HG03064 (cell line): ENCODE data around the gene TANK.

ENCODE experiments used
- ATAC-seq: cut with Tn5 transposase; IDR thresholded peaks from one replicate; pipeline ENCODE4 v1.9.1; 2021; ENCODE audit warnings: low read depth; ENCODE audit not compliant: unreplicated experiment

TANK gene, protein sequence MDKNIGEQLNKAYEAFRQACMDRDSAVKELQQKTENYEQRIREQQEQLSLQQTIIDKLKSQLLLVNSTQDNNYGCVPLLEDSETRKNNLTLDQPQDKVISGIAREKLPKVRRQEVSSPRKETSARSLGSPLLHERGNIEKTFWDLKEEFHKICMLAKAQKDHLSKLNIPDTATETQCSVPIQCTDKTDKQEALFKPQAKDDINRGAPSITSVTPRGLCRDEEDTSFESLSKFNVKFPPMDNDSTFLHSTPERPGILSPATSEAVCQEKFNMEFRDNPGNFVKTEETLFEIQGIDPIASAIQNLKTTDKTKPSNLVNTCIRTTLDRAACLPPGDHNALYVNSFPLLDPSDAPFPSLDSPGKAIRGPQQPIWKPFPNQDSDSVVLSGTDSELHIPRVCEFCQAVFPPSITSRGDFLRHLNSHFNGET

DNA sequence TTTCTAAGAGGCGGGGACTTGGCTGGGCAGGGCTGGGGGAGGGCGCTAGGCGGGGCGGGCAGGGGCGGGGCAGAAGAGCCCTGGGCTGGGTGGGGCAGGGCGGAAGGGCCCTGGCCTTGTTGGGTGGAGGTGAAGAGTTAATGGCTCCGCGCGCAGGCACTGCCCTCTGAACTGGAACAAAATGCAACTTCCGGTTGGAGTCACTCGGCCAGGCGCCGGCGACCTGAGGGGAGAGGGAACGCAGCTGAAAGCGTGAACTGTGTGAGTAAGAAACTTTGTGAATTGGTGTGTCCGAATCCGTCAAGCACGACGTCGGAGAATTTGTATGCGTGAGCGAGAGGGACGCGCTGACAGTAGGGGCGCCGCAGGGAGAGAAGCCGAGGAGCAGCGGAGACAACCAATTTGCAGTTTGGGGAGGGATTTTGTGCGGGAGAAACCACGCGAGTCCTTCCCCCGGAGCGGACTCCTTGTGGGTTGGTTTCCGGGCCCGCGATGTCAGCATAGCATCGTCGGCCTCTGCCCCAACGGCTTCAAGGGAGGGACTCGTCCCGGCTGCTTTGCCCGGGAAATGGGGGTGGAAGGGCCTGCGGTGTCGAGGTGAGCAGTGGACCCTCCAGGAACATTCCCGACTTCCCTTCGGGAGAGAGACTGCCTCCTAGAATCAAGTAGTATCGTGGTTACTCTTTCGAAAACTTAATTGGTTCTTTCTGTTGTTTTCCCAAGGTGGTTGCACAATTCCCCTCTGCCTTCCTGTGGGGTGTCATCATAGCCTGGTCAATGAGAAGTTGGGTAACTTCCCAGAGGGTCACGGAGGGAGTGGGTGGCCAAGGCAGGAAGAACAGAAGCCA, at the start of gene TANK:
Gene TANK, plus strand, starts transcription at position 203 of the 848 bp plus-strand sequence. CDS start 19,235 bp downstream, outside the sequence.
- ATAC-seq = peak; percentile 80

DNA sequence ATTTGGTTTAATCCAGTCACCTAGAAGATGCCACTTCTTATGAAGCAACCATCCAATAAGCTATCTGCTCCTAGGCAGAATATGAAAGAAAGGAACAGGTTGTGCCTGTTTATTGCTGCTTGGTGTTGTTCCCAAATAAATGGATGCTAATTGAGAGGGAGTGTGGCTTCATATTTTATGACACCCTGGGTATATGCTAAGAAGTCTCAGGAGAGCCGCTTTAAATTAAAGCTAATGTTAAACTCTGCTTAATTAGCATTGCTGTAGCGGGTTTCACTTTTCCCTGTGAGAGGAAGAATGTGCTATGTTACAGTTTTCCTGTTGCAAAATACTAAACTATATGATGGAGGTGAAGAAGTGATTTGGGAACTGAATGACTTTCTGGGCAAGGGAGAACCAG, 48.7 kb upstream of the TANK start:
- ATAC-seq = no peak

DNA sequence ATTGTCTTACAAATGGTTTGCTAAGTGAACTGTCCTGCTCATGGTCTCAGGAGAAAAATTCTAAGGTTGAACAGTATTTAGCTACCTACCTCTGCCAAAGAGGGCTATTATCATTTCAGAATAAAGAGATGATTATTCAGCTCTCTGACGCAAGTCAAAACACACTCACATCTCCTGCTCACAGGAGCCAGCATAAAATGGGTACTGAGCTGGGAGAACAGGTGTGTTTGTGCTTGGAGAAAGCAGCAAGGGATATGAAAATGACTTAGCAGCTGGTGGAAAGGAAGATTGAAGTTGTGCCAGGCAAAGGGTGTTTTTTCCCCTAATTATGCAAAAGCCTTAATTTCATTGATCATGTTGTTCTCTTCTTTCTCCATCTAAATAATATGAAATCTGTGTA, 47.3 kb upstream of the TANK start:
- no peak for ATAC-seq

DNA sequence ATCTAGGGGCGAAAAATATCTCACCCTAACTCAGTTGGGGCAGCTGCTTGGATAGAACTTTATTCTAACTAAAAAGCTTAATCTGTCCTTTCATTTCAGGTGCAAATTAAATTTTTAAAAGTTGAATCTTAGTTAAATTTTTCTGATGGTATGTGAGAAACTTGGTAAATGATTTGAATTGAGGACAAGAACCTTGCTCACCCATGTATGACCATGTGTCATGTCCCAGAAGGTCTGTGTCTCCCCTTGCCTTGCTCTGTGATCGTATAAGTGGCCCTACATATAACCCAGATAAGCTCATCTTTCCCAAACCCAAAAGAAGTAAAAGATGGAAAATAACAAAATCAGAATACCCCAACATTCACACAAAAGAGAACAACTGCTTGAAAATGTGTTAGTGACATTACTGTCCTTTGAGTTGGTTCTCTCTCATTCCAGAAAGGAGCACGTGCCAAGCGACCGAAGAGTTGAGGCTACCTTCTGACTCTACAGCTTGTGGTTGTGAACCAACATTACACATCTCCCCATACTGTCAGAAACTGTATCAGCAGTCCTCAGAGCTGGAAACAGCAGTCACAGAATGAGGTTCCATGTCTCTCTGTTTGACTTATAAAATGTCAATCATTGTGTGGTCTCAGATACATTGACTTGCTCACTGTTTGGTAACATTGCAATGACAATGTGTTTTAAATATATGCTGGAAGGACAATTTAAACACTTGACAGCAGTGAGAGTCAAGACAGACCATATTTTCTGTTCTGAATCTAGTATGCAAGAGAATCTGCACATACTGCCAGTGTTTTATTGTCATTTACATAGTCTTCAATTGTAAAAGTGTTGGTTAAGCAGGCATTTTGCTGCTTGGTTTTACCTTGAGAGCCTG, 46.3 kb upstream of the TANK start:
- ATAC-seq = no peak

DNA sequence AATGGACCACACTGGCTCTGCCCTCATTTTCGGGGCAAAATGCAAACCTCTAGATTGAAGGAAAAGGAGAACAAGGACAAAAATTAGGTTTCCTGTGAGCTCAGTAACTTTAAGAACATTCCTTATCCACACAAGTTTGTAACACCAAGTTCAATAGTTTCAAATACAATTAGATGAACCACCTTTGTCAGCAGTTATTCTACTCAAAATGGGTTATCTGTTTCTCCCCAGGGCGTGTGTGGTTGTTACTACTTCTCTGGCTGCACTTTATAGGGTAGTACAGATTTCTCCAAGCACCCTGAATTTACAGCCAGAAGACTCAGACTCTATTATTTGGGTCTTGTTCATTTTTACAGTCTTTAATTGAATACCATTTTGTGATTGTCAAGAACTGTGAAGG, 45.0 kb upstream of the TANK start:
- no peak for ATAC-seq

DNA sequence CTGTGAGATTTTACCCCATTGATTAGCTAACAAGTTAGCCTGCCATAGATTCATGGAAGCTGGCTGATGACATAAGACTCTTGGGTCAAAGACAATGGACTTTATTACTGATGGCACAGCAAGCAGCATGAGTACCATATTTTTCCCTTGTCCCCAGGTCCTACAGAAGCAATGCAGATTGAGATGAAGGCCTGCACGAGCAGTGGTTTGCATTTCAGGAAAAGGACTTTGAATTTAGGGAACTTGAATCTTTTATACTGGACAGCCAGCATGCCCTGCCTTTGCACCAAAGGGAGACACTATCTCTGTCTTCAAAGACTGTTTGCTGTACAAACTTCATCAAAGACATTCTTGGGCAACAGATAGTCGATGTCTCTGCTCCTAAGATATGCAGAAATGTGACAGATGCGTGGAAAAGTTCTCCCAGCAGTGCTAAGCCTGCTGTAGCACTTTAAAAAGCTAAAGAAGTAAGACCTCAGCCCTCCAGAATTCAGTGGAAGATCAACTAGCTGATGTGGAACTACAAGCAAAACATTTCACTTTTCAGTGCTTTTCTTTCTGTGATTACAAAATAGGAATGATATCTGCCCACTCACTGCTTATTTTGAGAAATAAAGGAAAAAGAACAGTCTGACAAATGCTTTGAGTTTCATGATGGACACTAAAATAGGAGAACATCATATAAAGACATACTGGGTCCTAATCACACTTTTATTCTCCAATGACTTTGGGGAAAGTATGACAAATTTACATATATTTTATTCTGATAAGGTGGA, 44.4 kb upstream of the TANK start:
- no peak for ATAC-seq

DNA sequence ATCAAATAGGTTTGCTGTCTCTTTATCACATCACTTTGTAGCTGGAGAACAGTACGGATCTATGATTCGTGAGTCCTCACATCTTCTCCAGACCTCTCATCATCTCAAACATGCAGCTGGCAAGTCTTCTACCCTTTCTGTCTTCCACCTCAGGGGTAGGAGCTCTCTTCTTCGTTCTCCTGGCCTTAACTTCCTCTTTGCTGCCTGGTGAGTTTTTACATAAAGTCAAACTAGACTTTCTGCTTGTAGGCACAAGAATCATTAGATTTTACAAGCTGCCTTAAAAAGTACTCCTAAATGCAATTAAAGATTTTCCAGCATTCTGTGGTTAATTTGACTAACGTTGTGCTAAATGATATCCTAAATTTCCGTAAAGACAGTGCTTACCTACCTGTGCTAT, 43.7 kb upstream of the TANK start:
- ATAC-seq = no peak

DNA sequence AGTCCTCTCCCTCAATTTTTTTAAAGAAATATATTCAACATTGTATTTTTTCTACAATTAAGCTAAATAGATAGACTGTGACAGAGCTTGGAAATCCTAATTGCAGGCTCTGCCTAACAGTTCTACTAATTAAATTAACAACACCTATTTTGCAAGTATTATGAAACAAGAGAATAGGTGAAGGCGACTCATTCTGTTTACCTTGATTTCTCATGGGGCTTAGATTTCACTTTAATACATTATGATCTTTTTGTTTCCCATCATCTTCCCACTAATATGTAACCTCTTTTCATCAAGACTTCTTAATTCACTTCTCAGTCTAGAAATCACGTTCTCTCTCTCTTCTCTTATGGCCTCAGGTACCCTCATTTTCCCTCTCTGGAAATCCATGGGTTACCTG, 42.7 kb upstream of the TANK start:
- no peak for ATAC-seq

DNA sequence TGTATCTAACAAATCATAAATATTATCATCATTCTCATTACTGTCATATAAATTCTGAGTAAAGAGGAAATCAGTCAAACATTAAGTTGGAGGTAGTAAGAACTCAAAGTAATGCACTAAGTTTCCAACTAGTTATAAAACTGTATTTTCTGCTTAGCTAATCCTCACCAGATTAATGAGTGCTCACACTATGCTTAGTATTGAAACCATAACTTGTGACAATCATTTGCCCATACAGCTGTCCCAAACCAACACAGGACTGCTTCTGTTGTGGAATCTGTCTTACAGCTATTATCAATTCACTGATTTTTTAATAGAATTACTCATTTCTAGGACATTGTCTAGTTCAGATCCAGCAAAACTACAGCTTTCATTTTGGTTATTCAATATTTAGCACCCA, 41.5 kb upstream of the TANK start:
- peak; percentile 43 for ATAC-seq

DNA sequence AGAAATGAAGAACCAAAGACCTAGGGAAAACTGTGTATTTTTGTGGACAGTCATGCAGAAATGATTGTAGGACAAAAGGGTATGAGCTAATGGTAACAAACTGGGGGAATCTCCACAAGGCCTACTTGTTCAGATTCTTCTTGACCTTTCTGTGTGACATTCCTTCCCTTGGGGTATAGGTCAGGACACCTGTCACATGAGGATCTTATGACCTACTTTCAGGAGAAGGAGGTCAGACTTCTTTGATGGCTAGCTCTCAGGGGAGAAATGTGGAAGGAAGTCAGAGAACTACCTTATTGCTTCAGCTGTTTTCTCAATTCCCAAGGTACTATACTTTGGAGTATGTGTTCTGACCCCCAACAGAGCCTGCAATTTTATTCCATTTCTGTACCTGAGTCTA, 40.7 kb upstream of the TANK start:
- no peak for ATAC-seq

DNA sequence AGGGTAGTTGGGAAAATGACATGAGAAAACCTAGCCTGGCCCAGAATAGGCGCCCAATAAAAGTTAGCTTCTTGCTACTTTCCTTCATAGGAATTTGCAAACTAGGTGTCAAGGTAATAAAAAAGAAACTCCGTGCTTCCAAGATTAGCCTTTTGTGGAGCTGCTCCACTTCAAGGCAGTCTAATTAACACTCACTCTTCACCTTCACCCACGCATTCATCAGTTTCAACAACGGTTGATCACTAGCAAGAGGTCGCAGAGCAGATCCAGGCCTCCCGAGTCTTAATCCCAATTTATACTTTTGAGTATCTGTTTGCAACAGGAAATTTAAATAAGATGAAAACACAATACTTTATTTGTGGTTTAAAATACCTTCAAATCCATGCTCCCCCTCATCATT, 39.5 kb upstream of the TANK start:
- no peak for ATAC-seq

DNA sequence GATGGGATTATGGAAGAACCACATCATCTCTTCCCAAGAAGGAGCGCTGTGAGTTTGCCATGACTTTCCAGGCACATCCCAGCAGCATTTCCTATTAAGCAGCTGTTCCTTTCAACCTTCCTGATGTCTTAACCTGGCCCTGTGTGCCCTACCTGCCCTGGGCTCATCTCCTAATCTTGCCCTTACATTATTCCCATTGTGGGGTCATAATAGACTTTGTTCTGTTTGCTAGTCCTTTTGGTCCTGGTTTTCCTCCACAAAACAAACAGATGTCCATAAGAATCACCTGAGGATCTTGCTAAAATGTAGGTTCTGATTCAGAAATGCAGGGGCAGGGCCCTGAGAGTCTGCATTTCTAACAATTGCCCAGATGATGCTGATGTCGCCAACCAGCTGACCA, 38.6 kb upstream of the TANK start:
- ATAC-seq = no peak

DNA sequence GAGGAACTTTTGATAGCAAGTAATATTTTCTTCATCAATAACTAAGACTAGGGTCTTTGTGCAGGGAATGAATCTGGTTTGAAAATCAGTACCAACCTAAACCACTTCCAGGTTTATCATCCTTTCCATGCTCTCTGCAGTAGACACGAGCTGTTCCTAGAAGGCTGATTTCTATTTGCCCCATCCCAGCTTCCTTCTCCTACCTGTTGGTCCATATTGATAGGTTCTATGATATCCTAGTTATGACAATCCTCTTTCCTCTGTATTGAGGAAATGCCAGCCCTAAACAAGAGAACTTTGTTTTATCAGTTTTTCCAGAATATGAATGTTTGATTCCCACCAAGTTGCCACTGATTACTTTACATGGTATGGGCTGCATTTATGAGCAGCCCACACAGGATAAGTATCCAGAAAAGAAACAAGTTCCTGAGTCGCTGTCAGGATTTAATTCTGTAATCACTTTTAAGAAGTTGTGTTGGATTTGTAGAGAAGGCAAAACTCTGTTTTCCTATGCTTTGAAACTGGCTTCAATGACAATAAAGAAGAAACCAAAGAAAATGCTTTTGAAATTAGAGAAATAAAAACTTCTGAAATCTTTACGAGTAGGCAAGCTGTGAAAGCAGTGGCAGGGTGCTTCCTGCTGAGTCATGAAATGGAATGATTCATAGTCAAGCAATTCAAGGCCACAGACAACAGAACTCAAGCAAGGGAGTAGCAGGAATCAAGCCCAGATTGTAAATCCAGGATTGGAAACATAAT, 37.3 kb upstream of the TANK start:
- peak; percentile 55 for ATAC-seq

DNA sequence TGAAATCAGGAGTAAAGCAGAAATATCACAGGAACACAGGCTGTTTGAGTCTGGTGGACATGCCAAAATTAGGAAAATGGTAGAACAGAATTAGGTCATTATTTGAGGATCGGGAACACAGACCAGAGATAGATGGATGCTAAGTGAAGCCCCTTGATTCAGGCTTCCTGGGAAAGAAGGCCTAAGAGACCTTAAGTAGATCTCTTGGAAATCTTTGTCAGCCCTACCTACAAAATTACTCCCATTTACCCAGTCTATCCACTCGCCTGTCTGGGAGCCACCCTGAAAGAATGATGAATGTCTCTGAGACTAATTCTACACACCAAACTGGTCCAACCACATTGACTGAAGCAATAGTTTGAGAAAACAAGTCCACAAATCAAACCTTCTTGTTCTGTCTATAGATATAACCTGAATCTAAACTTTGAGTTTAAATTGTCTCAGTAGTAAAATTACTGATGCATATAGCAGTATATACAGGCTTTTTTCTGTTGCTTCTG, 36.6 kb upstream of the TANK start:
- ATAC-seq = peak; percentile 18

DNA sequence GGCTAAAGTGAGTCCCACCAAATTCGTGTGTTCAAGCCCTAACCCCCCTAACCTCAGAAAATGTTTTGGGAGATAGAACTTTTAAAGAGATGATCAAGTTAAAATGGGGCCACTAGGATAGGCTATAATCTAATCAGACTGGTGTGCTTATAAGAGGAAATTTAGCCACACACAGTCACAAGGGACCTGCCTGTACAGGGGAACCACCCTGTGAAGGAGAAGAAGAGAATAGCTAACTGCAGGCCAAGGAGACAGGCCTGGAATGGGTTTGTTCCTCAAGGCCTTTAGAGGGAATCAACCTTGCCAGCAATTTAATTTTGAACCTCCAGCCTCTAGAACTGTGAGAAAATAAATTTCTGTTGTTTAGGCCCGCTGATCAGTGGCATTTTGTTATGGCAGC, 36.0 kb upstream of the TANK start:
- ATAC-seq = peak; percentile 48

DNA sequence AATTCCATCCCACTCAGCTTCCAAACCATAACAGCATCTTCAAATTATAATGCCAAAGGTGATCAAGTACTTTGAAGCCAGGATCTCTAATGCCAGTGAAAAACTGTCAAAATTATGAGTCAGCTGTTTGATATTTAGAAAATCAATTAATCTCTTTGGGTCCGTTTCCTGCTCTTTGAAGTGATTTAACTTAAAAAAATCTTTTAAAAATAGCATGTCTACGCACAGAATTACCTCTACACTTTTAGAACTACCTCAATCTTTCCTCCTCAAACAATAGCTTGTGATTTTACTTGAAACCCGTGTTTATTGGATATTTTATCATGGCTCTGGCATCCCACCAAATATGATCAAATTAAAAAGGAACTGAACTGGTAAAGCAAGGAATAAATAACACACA, 31.3 kb upstream of the TANK start:
- no peak for ATAC-seq

DNA sequence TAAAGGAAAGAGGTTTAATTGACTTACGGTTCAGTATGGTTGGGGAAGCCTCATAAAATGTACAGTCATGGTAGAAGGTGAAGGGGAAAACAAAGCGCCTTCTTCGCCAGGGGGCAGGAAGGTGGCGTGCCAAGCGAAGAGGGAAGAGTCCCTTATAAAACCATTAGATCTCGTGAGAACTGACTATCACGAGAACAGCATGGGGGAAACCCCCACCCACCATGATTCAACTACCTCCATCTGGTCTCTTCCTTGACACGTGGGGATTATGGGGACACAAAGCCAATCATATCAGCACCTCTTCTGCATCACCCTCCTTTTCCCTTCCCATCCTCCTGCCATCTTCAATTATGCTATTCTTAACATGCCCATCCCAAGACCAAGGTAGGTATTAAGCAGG, 29.9 kb upstream of the TANK start:
- ATAC-seq = no peak

DNA sequence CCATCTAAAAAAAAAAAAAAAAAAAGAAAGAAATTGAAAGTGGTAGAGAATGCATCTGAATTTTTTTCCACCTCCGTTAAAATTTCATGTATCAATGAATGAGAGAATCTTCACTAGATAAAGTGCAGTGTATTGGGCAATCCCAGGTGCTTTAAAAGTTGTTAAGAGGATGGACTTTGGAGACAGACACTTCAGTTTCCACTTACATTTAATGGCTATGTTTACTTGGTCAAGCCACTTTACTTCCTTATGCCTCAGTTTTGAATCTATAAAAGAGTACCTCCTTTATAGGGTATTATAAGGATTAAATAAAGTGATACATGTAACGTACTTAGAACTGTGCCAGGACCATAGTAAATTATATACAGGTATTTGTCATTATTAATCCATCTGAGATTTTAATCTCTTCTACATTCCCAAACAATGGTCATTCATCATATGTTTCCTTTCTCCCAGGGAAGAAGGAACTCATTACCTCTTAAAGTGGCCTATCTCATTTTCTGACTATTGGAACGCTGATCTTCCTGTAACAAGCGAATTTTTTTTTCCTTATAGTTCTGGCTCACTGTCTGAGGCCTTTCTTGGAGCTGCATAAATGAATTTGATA, 29.1 kb upstream of the TANK start:
- no peak for ATAC-seq

DNA sequence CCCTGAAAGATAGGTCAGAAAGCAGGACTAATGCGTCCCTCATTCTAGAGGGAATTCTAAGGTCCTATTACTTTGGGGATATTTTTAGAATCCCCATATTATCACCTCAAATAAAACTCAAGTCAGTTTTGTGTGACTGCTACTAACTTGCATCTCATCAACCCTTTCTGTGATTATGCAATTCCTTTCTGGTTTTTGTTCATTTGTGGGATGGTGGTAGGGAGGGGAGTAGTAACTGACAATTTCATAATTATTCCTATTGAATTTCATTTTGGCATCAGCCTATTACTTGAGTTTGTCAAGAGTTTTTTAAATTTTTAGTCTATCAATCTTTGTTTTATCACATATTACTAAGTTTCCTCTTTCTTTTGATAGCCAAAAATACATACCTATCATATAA, 28.4 kb upstream of the TANK start:
- no peak for ATAC-seq
